RWPE2 (cell line): ENCODE data around the gene SCEL.

Experiments used
- ATAC-seq: fragments of 200-7000 bp; cut with Tn5 transposase; 3 replicates; pipeline ENCODE4 v1.9.1; 2021; ENCODE audit warnings: low read depth
- DNase-seq: peaks from one replicate; pipeline ENCODE4 v3.0.0-alpha.2; 2020; ENCODE audit warnings: low spot score
- H3K27ac ChIP-seq: fragments of 450-650 bp; 2 replicates; pipeline ENCODE4 v1.5.1; 2017; ENCODE audit warnings: mild to moderate bottlenecking; ENCODE audit not compliant: poor library complexity, severe bottlenecking
- H3K27me3 ChIP-seq: fragments of 250-450 bp; sonication (Bioruptor Pico); 2 replicates; pipeline ENCODE4 v1.5.1; 2021; ENCODE audit warnings: mild to moderate bottlenecking, moderate library complexity; ENCODE audit not compliant: insufficient read depth, poor library complexity, severe bottlenecking
- H3K36me3 ChIP-seq: fragments of 250-450 bp; sonication (Bioruptor Pico); 2 replicates; pipeline ENCODE4 v1.5.1; 2020; ENCODE audit warnings: low read depth, mild to moderate bottlenecking, moderate library complexity
- H3K4me1 ChIP-seq: fragments of 250-450 bp; sonication (Bioruptor Pico); 2 replicates; pipeline ENCODE4 v1.5.1; 2021; ENCODE audit warnings: mild to moderate bottlenecking, moderate library complexity; ENCODE audit not compliant: insufficient read depth, poor library complexity, severe bottlenecking
- H3K4me3 ChIP-seq: fragments of 250-450 bp; sonication (Bioruptor Pico); 2 replicates; pipeline ENCODE4 v1.5.1; 2021; ENCODE audit warnings: mild to moderate bottlenecking, moderate library complexity; ENCODE audit not compliant: severe bottlenecking
- H3K9me3 ChIP-seq: fragments of 250-450 bp; sonication (Bioruptor Pico); 2 replicates; pipeline ENCODE4 v1.5.1; 2021; ENCODE audit warnings: mild to moderate bottlenecking, moderate library complexity; ENCODE audit not compliant: severe bottlenecking
- CTCF ChIP-seq: fragments of 450-650 bp; IDR thresholded peaks from one replicate; pipeline ENCODE4 v1.5.1; 2017; ENCODE audit warnings: mild to moderate bottlenecking, moderate library complexity; ENCODE audit not compliant: poor library complexity, severe bottlenecking

Gene SCEL

GRCh38 chr13:77565635-77566034, 30.1 kb downstream of the SCEL start:
- Histone ChIP-seq H3K36me3 (no peaks in the 10 kb centered on the region), H3K27ac (no peak overlapping the region), H3K27me3 (no peaks in the 10 kb centered on the region), H3K4me3 (no peak overlapping the region), H3K4me1 (no peaks in the 10 kb centered on the region), H3K9me3 (no peaks in the 10 kb centered on the region)
- peak; percentile 61; the same call in 2 of the 3 replicates for ATAC-seq
- peak; percentile 77 for TF ChIP-seq CTCF
- DNase-seq, result no peak

- no peaks in the 10 kb centered on the region for H3K4me1 ChIP-seq
- no peak overlapping the region for H3K27ac ChIP-seq
- H3K27me3 ChIP-seq, result no peaks in the 10 kb centered on the region
- TF ChIP-seq CTCF, result no peak
- no peak overlapping the region for H3K4me3 ChIP-seq
- no peaks in the 10 kb centered on the region for H3K36me3 ChIP-seq
- DNase-seq (no peak), ATAC-seq (no peak)
- no peaks in the 10 kb centered on the region for H3K9me3 ChIP-seq
Observed at GRCh38 chr13:77571956-77572355, 36.5 kb downstream of the SCEL start.

- TF ChIP-seq CTCF, result no peak
- Histone ChIP-seq H3K36me3 (no peaks in the 10 kb centered on the region), H3K4me3 (no peak overlapping the region), H3K9me3 (no peaks in the 10 kb centered on the region), H3K27ac (no peak overlapping the region), H3K4me1 (no peaks in the 10 kb centered on the region), H3K27me3 (no peaks in the 10 kb centered on the region)
- DNase-seq, result no peak
- no peak for ATAC-seq
Observed at GRCh38 chr13:77574096-77574495, 38.6 kb downstream of the SCEL start.

- peaks cover 6% of the 10 kb centered on the region for H3K4me1 ChIP-seq
- no peaks in the 10 kb centered on the region for H3K36me3 ChIP-seq
- no peaks in the 10 kb centered on the region for H3K9me3 ChIP-seq
- DNase-seq, result no peak
- ATAC-seq, result no peak
- no peaks in the 10 kb centered on the region for H3K27me3 ChIP-seq
- TF ChIP-seq CTCF, result no peak
- H3K4me3 ChIP-seq, result no peak overlapping the region
- H3K27ac ChIP-seq, result no peak overlapping the region
Observed at GRCh38 chr13:77579959-77580358, 44.5 kb downstream of the SCEL start.

GRCh38 chr13:77580748-77581147, 45.2 kb downstream of the SCEL start:
- Histone ChIP-seq H3K27me3 (no peaks in the 10 kb centered on the region), H3K4me1 (peaks cover 6% of the 10 kb centered on the region), H3K27ac (no peak overlapping the region), H3K9me3 (no peaks in the 10 kb centered on the region), H3K36me3 (no peaks in the 10 kb centered on the region), H3K4me3 (no peak overlapping the region)
- DNase-seq (no peak), ATAC-seq (no peak)
- no peak for TF ChIP-seq CTCF
